Skeletal muscle tissue (tissue), 4 donors: Measurements from ENCODE around the gene NSRP1. TPM values are rescaled to one million over a fixed set of nuclear protein-coding genes. Genes with fewer than 3 reads are reported as not detected.

Source experiments
- H3K27ac ChIP-seq: one replicate; pipeline ENCODE4 v1.7.0; 2013; ENCODE audit warnings: mild to moderate bottlenecking, low read depth, low read length, inconsistent platforms
- H3K27me3 ChIP-seq, 3 donors: one replicate each; pipeline ENCODE4 v1.7.0; 2013; ENCODE audit warnings: low read length in 3 of 3; ENCODE audit not compliant: control insufficient read depth in 3 of 3, insufficient read depth in 3 of 3
- H3K36me3 ChIP-seq, 3 donors: one replicate each; pipeline ENCODE4 v1.7.0; 2013; ENCODE audit warnings: low read length in 3 of 3; ENCODE audit not compliant: control insufficient read depth in 3 of 3, insufficient read depth in 3 of 3
- H3K4me1 ChIP-seq, 3 donors: one replicate each; pipeline ENCODE4 v1.7.0; 2013; ENCODE audit warnings: low read length in 3 of 3, mild to moderate bottlenecking in 3 of 3; ENCODE audit not compliant: control insufficient read depth in 3 of 3, insufficient read depth in 3 of 3
- H3K4me3 ChIP-seq, 3 donors: one replicate each; pipeline ENCODE4 v1.7.0; 2013; ENCODE audit warnings: low read length in 3 of 3
- H3K9ac ChIP-seq, 3 donors: one replicate each; pipeline ENCODE4 v1.7.0; 2013; ENCODE audit warnings: low read length in 3 of 3, mild to moderate bottlenecking in 3 of 3, moderate library complexity in 2 of 3, low read depth in 1 of 3
- H3K9me3 ChIP-seq, 3 donors: one replicate each; pipeline ENCODE4 v1.7.0; 2013; ENCODE audit warnings: low read length in 3 of 3; ENCODE audit not compliant: control insufficient read depth in 3 of 3
- total RNA-seq: library from RNA; depleted of rRNA; stranded (reverse); fragments of >200 nt; gene quantifications from one replicate; pipeline ENCODE4 v1.2.3, GENCODE V29; 2014
- donor health status: Osteomylitis.

Gene NSRP1
- total RNA-seq, 1 donor from 2014 or later: 7.8 TPM

DNA sequence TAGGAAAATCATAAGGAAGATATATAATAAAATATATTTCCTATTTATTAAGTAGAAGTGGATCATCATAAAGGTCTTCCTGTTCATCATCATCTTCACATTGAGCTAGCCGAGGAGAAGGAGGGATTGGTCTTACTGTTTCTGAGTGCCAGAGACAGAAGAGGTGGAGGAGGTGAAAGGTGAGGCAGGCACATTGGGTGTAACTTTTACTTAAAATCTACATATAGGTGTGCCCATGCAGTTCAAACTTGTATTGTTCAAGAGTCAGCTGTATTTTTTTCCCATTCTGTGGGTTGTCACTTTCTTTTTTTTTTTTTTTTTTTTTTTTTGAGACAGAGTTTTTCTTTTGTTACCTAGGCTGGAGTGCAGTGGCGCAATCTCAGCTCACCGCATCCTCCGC is 34.9 kb downstream of the NSRP1 start:
- Histone ChIP-seq H3K36me3 (no peaks in the 10 kb centered on the region), H3K9ac (no peak overlapping the region), H3K4me3 (no peak overlapping the region), H3K27me3 (no peaks in the 10 kb centered on the region), H3K4me1 (no peaks in the 10 kb centered on the region), H3K27ac (no peak overlapping the region), H3K9me3 (no peaks in the 10 kb centered on the region)

DNA sequence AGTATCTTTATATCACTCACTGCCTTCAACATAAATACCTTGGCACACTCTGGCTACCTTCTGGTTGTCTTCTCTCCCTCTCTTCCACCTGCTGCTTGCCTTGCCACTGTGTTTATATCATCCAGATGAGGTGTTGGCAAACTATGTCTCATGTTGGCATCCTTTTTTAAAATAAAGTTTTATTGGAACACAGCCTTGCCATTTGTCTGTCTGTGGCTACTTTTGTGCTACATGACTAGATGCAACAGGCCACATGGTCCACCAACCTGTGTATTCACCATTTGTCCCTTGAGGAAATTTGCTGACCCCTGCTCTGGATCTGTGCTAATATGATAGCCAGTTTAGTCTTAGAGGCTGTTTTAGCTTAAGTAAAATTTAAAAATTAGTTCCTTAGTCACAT is 36.8 kb downstream of the NSRP1 start:
- H3K36me3 ChIP-seq: peaks cover 0 to 4% (median 0%) of the 10 kb centered on the region in 3 donors
- no peak overlapping the region for H3K4me3 ChIP-seq
- H3K27ac ChIP-seq: no peak overlapping the region
- H3K9me3 ChIP-seq: no peaks in the 10 kb centered on the region
- H3K27me3 ChIP-seq: no peaks in the 10 kb centered on the region
- H3K4me1 ChIP-seq: no peaks in the 10 kb centered on the region
- no peak overlapping the region for H3K9ac ChIP-seq

DNA sequence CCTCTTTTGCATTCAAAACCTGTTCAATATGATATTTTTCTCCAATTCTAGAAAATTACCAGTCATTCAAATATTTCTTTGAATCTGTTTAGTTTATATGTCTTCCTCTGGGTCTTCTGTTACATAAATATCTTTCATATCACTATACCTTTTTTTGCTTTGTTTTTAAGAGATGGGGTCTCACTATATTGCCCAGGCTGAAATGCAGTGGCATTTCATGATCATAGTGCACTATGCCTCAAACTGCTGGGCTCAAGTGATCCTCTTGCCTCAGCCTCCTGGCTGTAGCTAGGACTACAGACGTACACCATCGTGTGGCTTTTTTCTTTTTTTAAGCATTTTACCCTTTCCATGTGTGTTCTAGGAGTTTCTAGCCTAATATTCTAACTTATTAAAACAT is 38.8 kb downstream of the NSRP1 start:
- H3K4me1 ChIP-seq: no peaks in the 10 kb centered on the region
- H3K27ac ChIP-seq: no peak overlapping the region
- H3K36me3 ChIP-seq: peaks cover 0 to 4% (median 2%) of the 10 kb centered on the region in 3 donors
- no peaks in the 10 kb centered on the region for H3K9me3 ChIP-seq
- no peak overlapping the region for H3K4me3 ChIP-seq
- H3K27me3 ChIP-seq: no peaks in the 10 kb centered on the region
- no peak overlapping the region for H3K9ac ChIP-seq

DNA sequence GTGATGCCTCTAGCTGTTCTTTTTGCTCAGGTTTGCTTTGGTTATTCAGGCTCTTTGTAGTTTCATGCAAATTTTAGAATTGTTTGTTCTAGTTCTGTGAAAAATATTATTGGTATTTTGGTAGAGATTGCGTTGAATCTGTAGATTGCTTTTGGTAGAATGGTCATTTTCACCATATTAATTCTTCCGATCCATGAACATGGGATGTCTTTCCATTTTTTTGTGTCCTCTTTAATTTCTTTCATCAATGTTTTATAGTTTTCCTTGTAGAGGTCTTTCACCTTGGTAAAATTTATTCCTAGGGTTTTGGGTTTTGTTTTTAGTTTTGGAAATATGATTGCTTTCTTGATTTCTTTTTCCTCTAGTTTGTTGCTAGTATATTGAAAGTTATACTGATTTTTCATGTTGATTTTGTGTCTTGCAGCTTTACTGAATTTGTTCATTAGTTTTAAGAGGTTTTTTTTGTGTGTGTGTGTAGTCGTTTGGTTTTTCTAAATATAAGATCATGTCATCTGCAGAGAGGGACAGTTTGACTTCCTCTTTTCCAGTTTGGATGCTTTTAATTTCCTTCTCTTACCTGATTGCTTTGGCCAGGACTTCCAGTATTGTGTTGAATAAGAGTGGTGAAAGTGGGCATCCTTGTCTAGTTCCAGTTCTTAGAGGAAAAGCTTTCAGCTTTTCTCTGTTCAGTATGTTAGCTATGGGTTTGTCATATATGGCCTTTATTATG is 42.4 kb downstream of the NSRP1 start:
- Histone ChIP-seq H3K4me3 (no peak overlapping the region), H3K9me3 (no peaks in the 10 kb centered on the region), H3K27ac (no peak overlapping the region), H3K27me3 (no peaks in the 10 kb centered on the region), H3K9ac (no peak overlapping the region), H3K4me1 (no peaks in the 10 kb centered on the region), H3K36me3 (peaks cover 0 to 8% (median 5%) of the 10 kb centered on the region in 3 donors)

DNA sequence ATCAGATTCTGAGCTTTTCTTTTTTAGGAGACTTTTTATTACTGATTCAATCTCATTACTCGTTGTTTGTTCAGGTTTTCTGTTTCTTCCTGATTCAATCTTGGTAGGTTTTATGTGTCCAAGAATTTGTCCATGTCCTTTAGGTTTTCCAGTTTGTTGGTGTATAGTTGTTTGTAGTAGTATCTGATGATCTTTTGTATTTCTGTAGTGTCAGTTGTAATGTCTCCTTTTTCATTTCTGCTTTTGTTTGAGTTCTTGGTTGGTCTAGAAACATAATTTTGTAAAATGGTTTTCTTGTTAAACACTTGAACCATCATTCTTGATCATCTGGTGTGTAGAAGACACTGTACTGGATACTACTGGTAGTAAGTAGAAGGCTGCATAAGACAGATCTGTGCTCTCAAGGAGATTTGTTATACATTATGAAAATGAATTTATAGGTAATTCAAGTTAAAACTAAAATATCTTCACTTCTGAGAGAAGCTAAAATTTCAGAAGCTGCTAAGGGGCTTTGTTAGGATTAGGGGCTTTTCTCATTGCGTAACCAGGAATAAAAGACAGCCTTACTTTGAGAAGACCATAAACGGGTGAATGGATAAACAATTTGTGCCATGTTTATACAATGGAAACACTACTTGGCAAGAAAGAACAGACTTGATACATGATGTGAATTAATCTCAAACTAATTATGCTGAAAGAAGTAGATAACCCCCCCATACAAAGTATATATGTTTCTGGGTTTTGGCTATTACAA is 44.0 kb downstream of the NSRP1 start:
- H3K4me1 ChIP-seq: no peaks in the 10 kb centered on the region
- H3K9me3 ChIP-seq: no peaks in the 10 kb centered on the region
- H3K4me3 ChIP-seq: no peak overlapping the region
- H3K9ac ChIP-seq: no peak overlapping the region
- no peaks in the 10 kb centered on the region for H3K27me3 ChIP-seq
- H3K36me3 ChIP-seq: peaks cover 0 to 9% (median 5%) of the 10 kb centered on the region in 3 donors
- H3K27ac ChIP-seq: no peak overlapping the region

DNA sequence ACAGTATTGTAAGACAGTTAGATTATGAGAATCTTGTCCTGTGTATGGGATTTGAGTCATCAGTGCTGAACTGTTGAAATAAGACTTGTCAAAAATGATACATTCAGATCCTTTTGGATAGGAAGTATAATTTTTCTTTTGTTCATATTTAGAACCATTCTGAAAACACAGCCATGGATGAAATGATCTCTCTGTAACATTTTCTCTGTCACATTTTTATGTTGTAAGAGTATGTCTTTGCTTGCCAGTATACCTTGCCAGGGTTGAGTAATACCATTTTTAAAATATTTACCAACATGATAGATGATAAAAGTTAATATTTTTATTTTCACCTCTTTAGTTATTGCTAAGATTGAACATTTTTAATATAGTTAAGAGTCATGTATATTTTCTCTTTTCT is 45.0 kb downstream of the NSRP1 start:
- H3K4me3 ChIP-seq: no peak overlapping the region
- H3K9me3 ChIP-seq: no peaks in the 10 kb centered on the region
- no peaks in the 10 kb centered on the region for H3K4me1 ChIP-seq
- H3K9ac ChIP-seq: no peak overlapping the region
- peaks cover 0 to 9% (median 5%) of the 10 kb centered on the region in 3 donors for H3K36me3 ChIP-seq
- no peak overlapping the region for H3K27ac ChIP-seq
- no peaks in the 10 kb centered on the region for H3K27me3 ChIP-seq

DNA sequence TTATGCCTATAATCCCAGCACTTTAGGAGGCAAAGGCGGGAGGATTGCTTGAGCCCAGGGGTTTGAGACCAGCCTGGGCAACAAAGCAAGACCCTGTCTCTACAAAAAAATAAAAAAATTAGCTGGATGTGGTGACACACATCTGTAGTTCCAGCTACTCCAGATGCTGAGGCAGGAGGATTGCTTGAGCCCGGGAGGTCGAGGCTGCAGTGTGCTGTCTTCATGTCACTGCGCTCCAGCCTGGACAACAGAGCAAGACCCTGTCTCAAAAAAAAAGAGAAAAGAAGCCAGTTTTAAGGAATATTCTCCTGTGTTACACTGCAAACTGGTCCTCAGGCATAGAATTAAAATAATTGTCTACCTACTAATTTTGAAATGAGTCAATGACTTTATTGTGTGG is 47.9 kb downstream of the NSRP1 start:
- H3K9me3 ChIP-seq: no peaks in the 10 kb centered on the region
- no peak overlapping the region for H3K9ac ChIP-seq
- H3K27ac ChIP-seq: no peak overlapping the region
- H3K4me1 ChIP-seq: no peaks in the 10 kb centered on the region
- peaks cover 0 to 5% (median 5%) of the 10 kb centered on the region in 3 donors for H3K36me3 ChIP-seq
- H3K4me3 ChIP-seq: no peak overlapping the region
- no peaks in the 10 kb centered on the region for H3K27me3 ChIP-seq

DNA sequence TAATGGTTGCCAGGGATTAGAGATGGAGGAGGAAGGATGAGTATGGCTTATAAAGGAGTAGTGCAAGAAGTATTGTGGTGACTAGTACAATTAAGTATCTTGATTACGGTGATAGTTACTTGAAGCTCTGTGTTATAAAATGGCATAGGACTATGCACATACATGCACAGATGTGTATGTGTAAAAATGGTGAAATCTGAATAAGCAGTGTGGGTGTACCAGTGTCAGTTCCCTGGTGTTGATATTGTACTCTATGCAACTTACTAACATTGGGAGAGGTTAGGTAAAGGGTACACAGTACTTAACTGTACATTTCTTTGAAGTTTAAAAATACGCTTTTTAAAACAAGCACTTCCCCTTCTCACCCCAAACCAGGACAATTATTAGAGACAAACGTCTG is 48.5 kb downstream of the NSRP1 start:
- Histone ChIP-seq H3K9me3 (no peaks in the 10 kb centered on the region), H3K4me3 (no peak overlapping the region), H3K27ac (no peak overlapping the region), H3K9ac (no peak overlapping the region), H3K36me3 (peaks cover 0 to 5% (median 3%) of the 10 kb centered on the region in 3 donors), H3K4me1 (no peaks in the 10 kb centered on the region), H3K27me3 (no peaks in the 10 kb centered on the region)

DNA sequence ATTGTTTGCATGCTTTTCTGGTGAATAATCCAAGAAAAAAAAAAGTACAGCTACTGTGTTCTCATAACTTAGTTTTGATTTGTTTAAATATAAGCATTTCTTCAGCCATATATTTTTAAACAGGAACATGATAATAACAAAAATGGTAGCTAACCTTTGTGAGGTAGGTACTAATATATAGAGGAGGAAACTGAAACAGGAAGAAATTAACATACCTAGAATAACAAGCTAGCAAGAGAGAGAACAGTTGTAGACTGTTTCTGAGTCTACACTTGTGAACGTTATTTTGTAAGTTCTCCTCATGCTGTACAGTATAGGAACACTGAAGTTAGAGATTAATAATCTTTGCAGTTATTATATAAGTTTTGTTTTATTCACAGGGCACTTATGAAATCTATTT is 49.3 kb downstream of the NSRP1 start:
- Histone ChIP-seq H3K9me3 (no peaks in the 10 kb centered on the region), H3K36me3 (peaks cover 0 to 5% (median 3%) of the 10 kb centered on the region in 3 donors), H3K4me3 (no peak overlapping the region), H3K4me1 (no peaks in the 10 kb centered on the region), H3K9ac (no peak overlapping the region), H3K27ac (no peak overlapping the region), H3K27me3 (no peaks in the 10 kb centered on the region)

DNA sequence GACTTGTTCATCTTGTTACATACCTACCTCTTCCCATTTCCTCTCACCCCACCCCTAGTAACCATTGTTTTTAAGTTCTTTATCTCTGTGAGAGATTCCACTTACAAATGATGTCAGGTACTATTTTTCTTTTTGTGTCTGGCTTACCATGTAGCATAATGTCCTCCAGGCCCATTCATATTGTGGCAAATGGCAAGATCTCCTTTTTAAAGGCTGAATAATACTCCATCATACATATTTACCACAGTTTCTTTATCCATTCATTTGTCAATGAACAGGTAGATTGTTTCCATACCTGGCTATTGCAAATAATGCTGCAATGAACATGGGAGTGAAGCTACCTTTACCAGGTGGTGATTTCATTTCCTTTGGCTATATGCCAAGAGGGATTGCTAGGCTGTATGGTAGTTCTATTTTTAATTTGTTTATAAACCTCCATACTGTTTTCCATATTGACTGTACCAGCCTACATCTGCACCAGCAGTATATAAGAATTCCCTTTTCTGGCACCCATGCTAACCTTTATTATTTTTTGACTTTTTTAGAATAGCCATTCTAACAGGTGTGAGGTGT is 53.9 kb downstream of the NSRP1 start:
- peaks cover 0 to 6% (median 4%) of the 10 kb centered on the region in 3 donors for H3K36me3 ChIP-seq
- H3K27me3 ChIP-seq: no peaks in the 10 kb centered on the region
- no peak overlapping the region for H3K27ac ChIP-seq
- H3K9ac ChIP-seq: no peak overlapping the region
- H3K4me1 ChIP-seq: no peaks in the 10 kb centered on the region
- no peak overlapping the region for H3K4me3 ChIP-seq
- no peaks in the 10 kb centered on the region for H3K9me3 ChIP-seq
